SH-SY5Y (cell line): Measurements from ENCODE around the gene C1QB.

ENCODE experiments used
- GATA2 ChIP-seq: IDR thresholded peaks from 2 replicates; pipeline ENCODE4 v1.6.1; 2011; ENCODE audit warnings: mild to moderate bottlenecking, low read depth, low read length
- GATA3 ChIP-seq: IDR thresholded peaks from 2 replicates; pipeline ENCODE4 v1.6.1; 2011; ENCODE audit warnings: low read depth, mild to moderate bottlenecking, low read length, moderate library complexity

C1QB gene

DNA sequence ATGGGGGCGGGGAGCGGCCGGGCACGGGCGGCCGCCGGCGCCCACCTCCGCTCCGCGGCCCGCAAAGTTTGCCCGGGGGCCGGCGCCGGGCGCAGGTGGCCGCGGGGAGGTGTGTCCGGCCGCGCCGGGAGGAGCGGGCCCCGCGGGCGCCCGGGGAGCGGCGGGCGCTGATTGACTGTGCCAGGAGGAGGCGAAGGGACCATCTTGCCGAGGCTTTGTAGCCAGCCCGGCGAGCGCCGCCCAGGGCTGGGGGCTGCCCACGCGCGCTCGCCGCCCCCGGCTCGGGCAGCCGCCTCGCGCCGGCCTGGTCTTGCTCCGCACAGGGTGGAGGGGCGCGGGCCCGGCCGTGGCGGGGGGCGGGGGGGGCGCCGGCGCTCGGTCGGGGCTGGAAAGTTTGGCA lies 58.0 kb downstream of the C1QB start:
- TF ChIP-seq GATA3 (no peak), GATA2 (no peak)
